Immature natural killer cell (primary cell): ENCODE results near the gene PHLDB2. TPM values are rescaled to one million over a fixed set of nuclear protein-coding genes. Genes with fewer than 3 reads are reported as not detected.

Experiments
- DNase-seq, 3 donors: peaks; one replicate each; pipeline ENCODE4 v3.0.0; 2022; ENCODE audit warnings: mixed read lengths in 1 of 3
- H3K27ac Mint-ChIP-seq, 6 donors: one replicate each; pipeline ENCODE4 v1.8.0; 2020; ENCODE audit warnings: mixed read lengths in 6 of 6, mild to moderate bottlenecking in 5 of 6, inconsistent platforms in 4 of 6, moderate library complexity in 3 of 6
- H3K27me3 Mint-ChIP-seq, 3 donors: one replicate each; pipeline ENCODE4 v1.8.0; 2020 to 2021; ENCODE audit warnings: low read depth in 3 of 3, mild to moderate bottlenecking in 3 of 3, mixed read lengths in 3 of 3, moderate library complexity in 3 of 3, inconsistent platforms in 1 of 3
- H3K36me3 Mint-ChIP-seq, 3 donors: one replicate each; pipeline ENCODE4 v1.8.0; 2020; ENCODE audit warnings: mixed read lengths in 3 of 3, inconsistent platforms in 2 of 3, mild to moderate bottlenecking in 2 of 3
- H3K4me1 Mint-ChIP-seq, 2 donors: one replicate each; pipeline ENCODE4 v1.8.0; 2020; ENCODE audit warnings: inconsistent platforms in 2 of 2, mild to moderate bottlenecking in 2 of 2, mixed read lengths in 2 of 2, moderate library complexity in 1 of 2
- H3K4me3 Mint-ChIP-seq, 5 donors: one replicate each; pipeline ENCODE4 v1.8.0; 2020; ENCODE audit warnings: mild to moderate bottlenecking in 5 of 5, mixed read lengths in 5 of 5, inconsistent platforms in 3 of 5, moderate library complexity in 3 of 5
- H3K9me3 Mint-ChIP-seq, 6 donors: one replicate each; pipeline ENCODE4 v1.8.0; 2020; ENCODE audit warnings: mild to moderate bottlenecking in 6 of 6, mixed read lengths in 6 of 6, inconsistent platforms in 4 of 6, moderate library complexity in 3 of 6
- polyA plus RNA-seq, 3 donors: library from polyadenylated mRNA; unstranded; fragments of 300-500 nt; fragmentation: Illumina TruSeq; gene quantifications; one replicate each; pipeline ENCODE4 v1.2.3, GENCODE V29; 2021

The PHLDB2 gene
- polyA plus RNA-seq, 3 donors from 2014 or later = 8.2 to 24.8 (median 11.2) TPM

DNA sequence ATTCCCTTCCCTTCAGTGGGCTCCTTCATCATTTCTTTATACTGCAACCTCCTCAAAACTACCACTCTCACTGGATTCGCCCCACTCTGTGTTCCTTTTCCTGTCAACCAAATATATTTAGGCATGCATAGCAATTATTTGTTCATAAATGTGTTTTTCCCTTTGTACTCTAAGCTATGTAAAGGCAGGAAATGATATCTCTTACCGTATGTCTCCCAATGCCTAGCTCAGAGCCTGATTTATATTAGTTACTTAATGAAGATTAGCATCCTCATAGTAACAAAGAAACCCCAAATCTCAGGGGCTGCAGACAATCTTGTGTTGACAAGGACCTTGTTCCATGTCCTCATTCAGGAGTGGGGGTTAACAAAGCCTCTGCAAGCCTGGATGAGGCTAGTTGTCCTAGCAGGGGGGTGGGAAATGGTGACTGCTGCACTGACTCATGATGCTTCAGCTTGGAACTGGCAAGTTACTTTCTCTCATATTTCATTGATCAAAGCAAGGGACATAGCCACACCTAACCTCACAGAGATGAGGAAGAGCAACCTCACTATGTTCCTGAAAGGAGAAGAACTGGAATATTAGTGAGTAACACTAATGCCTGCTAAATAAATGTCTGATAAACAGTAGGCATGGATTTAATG is 15.2 kb downstream of the PHLDB2 start:
- Mint-ChIP-seq H3K27ac (peak overlapping the region in 1 of 6 donors; percentile 21), H3K4me1 (peaks cover 44 to 56% of the 10 kb centered on the region in 2 donors)

DNA sequence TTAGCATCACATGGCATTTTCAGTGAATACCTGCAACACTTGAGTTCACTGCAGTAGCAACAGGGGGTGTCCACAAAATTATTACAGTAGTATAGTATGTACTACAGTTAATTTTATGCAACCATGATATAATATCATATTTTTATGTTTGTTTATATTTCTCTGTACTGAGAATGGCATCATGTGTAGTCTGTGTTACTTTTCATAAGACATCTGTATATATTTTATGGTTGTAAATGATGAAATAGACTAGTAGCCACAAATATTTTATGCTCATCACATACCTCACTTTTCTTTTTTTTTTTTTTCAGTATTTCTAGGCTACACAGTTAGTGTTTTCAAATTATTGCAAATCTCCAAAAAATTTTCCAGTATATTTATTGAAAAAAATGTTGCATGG is 22.4 kb downstream of the PHLDB2 start:
- Mint-ChIP-seq H3K4me1 (peaks cover 57 to 60% of the 10 kb centered on the region in 2 donors), H3K27me3 (no peaks in the 10 kb centered on the region), H3K27ac (no peak overlapping the region), H3K36me3 (peaks cover 8 to 20% (median 16%) of the 10 kb centered on the region in 3 donors), H3K9me3 (no peaks in the 10 kb centered on the region), H3K4me3 (no peak overlapping the region)
- DNase-seq = no peak

More for the DNA sequence above, 15.2 kb downstream of the PHLDB2 start:
- Mint-ChIP-seq H3K9me3 (no peaks in the 10 kb centered on the region), H3K4me3 (no peak overlapping the region), H3K36me3 (peaks cover 2 to 11% (median 10%) of the 10 kb centered on the region in 3 donors), H3K27me3 (peaks cover 0 to 2% (median 0%) of the 10 kb centered on the region in 3 donors)
- DNase-seq = no peak

DNA sequence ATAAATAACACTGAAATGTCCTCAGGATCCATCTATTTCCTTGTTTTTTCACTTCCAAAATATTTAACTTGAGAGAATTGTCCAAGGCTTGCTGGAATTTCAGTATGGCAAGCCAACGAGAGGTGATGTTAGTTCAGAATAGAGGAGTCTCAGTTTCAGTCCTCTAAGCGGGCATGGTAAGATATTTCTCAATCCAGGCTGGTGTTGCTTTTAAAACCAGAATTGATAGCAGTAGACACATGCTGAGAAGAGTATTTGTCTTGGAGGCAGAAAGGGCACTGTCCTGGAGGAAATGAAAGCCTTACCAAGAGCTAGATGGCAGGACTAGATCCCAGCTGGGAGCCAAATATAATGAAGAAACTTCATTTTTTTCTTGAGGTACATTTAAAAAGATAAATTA is 23.1 kb downstream of the PHLDB2 start:
- no peaks in the 10 kb centered on the region for H3K27me3 Mint-ChIP-seq
- no peak for DNase-seq
- H3K4me3 Mint-ChIP-seq = no peak overlapping the region
- no peaks in the 10 kb centered on the region for H3K9me3 Mint-ChIP-seq
- H3K27ac Mint-ChIP-seq = peak overlapping the region in 3 of 6 donors; percentile 17 to 62 (median 61)
- H3K4me1 Mint-ChIP-seq = peaks cover 56 to 62% of the 10 kb centered on the region in 2 donors
- H3K36me3 Mint-ChIP-seq = peaks cover 8 to 27% (median 22%) of the 10 kb centered on the region in 3 donors

DNA sequence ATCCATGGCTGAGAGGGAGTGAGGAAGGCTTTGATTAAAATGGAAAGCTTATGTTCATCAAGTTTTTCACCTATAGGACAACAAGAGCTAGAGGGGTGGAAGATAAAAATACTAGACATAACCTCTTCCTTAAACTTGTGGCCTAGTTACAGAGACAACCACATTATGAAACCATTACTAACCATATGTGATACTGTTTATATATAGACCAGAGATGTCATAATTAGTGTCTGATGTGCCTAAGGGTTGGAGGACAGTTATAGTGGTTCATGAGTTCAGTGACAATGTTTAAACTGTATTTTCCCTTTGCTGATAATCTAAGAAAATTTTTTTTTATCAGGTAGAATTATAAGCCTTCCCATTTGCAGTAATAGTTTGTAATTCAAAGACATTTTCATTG is 23.7 kb downstream of the PHLDB2 start:
- Mint-ChIP-seq H3K4me1 (peaks cover 51 to 62% of the 10 kb centered on the region in 2 donors), H3K27me3 (no peaks in the 10 kb centered on the region), H3K36me3 (peaks cover 8 to 29% (median 27%) of the 10 kb centered on the region in 3 donors), H3K27ac (peak overlapping the region; percentile 5 to 64 (median 54)), H3K9me3 (no peaks in the 10 kb centered on the region), H3K4me3 (peak overlapping the region in 1 of 5 donors; percentile 4)
- DNase-seq = no peak

DNA sequence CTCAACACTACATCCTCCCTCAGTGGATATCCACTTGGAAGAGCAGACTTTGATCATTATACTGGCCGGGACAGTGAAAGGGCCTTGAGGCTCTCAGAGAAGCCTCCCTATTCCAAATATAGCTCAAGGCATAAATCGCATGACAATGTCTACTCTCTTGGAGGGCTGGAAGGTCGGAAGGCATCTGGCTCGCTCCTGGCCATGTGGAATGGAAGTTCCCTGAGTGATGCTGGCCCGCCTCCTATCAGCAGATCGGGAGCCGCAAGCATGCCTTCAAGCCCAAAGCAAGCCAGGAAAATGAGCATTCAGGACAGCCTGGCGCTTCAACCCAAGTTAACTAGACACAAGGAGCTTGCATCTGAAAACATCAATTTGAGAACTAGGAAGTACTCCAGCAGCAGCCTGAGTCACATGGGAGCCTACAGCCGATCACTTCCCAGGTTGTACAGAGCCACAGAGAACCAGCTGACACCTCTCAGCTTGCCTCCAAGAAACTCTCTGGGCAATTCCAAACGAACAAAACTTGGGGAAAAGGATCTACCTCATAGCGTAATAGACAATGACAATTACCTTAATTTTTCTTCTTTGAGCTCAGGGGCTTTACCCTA is 25.4 kb downstream of the PHLDB2 start:
- H3K36me3 Mint-ChIP-seq = peaks cover 13 to 29% (median 28%) of the 10 kb centered on the region in 3 donors
- no peaks in the 10 kb centered on the region for H3K9me3 Mint-ChIP-seq
- no peaks in the 10 kb centered on the region for H3K27me3 Mint-ChIP-seq
- H3K27ac Mint-ChIP-seq = no peak overlapping the region
- peaks cover 42 to 61% of the 10 kb centered on the region in 2 donors for H3K4me1 Mint-ChIP-seq
- no peak for DNase-seq
- no peak overlapping the region for H3K4me3 Mint-ChIP-seq

DNA sequence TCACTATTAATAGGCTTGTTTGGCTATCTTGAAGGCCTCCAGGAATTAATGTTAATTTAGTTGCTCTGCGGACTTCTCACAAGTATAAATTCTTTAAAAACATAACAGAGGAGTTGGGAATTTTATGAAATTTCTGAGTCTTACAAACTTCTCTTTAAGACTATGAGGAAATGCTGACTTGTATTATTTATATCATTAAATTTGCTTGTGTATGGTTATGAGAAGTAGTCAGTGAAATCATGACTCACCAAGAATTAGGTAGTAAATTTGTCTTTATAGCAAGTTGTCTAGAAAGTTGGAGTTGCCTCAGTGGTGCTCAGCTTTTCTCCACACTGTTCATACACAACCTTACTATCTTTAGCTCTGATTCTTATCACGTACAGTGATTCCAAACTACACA is 26.5 kb downstream of the PHLDB2 start:
- no peaks in the 10 kb centered on the region for H3K9me3 Mint-ChIP-seq
- no peak overlapping the region for H3K27ac Mint-ChIP-seq
- H3K4me1 Mint-ChIP-seq = peaks cover 47 to 65% of the 10 kb centered on the region in 2 donors
- H3K36me3 Mint-ChIP-seq = peaks cover 17 to 34% (median 32%) of the 10 kb centered on the region in 3 donors
- no peak for DNase-seq
- H3K4me3 Mint-ChIP-seq = no peak overlapping the region
- H3K27me3 Mint-ChIP-seq = no peaks in the 10 kb centered on the region

DNA sequence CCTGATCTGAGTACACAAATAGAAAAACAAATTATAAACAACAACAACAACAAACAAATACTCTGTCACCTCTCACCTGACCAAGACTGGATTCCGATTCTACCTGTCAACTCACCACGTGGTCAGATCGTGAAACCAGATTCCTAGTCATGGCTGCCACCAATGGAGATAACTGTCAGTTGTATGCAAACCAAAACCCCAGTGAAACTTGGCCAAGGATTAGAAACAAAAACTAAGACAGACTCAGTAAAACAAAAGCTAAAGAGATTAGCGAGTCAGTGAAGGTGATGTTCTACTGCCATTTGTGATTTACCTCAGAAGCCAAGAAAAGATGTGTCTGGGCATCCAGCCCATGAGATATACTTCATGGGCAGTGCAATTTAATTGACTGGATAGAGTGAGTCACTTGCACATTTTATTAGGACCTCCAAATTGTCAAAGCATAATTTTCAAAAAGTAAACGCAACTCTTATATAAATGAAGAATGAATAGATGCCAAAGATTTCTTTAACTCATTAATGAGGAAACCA is 31.1 kb downstream of the PHLDB2 start:
- Mint-ChIP-seq H3K27ac (peak overlapping the region in 4 of 6 donors; percentile 4 to 83 (median 68)), H3K9me3 (no peaks in the 10 kb centered on the region), H3K4me1 (peaks cover 20 to 36% of the 10 kb centered on the region in 2 donors), H3K4me3 (peak overlapping the region in 1 of 5 donors; percentile 22), H3K36me3 (peaks cover 9 to 23% (median 18%) of the 10 kb centered on the region in 3 donors), H3K27me3 (no peaks in the 10 kb centered on the region)
- no peak for DNase-seq

DNA sequence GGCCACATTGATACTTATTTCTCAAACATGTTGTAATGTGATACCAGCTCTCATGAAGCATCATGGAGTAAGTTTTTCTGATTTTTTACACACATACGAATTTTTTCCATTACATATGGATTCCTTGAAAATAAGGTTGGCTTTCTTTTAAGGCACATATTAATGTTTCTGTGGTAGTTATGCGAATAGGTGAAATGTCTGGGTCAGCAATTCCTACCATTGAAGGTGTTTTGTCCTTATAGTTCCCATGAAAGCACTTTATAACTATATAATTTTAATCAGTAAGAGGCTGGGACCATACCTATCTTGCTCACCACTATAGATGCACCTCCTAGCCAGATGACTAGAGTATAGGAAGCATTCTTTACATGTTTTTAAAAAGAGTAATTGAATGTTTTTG is 33.0 kb downstream of the PHLDB2 start:
- H3K9me3 Mint-ChIP-seq = no peaks in the 10 kb centered on the region
- H3K27me3 Mint-ChIP-seq = no peaks in the 10 kb centered on the region
- H3K36me3 Mint-ChIP-seq = peaks cover 9 to 12% (median 9%) of the 10 kb centered on the region in 3 donors
- no peak overlapping the region for H3K4me3 Mint-ChIP-seq
- H3K4me1 Mint-ChIP-seq = peaks cover 20 to 34% of the 10 kb centered on the region in 2 donors
- no peak overlapping the region for H3K27ac Mint-ChIP-seq
- no peak for DNase-seq

DNA sequence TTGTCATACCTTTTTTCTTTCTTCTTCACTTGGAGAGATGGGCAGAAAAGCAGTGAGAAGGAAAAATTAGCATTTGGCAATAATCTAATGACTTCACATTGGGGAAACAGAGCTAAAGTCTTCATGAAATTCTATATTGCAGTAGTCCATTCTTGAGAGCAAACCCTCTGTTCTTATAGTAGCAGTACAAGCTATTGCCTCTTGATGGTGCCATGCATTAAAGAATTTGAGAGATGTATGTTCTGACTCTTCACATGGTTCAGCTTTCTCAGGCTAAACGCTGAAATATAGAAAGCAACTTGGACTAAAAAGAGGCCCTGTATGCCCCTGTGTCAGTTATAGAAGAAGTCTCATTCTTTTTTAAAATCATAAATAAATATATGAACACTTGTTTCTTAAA is 36.0 kb downstream of the PHLDB2 start:
- peaks cover 3 to 11% (median 5%) of the 10 kb centered on the region in 3 donors for H3K36me3 Mint-ChIP-seq
- H3K27me3 Mint-ChIP-seq = no peaks in the 10 kb centered on the region
- no peak overlapping the region for H3K4me3 Mint-ChIP-seq
- H3K4me1 Mint-ChIP-seq = peaks cover 27 to 39% of the 10 kb centered on the region in 2 donors
- H3K9me3 Mint-ChIP-seq = no peaks in the 10 kb centered on the region
- no peak overlapping the region for H3K27ac Mint-ChIP-seq
- no peak for DNase-seq

DNA sequence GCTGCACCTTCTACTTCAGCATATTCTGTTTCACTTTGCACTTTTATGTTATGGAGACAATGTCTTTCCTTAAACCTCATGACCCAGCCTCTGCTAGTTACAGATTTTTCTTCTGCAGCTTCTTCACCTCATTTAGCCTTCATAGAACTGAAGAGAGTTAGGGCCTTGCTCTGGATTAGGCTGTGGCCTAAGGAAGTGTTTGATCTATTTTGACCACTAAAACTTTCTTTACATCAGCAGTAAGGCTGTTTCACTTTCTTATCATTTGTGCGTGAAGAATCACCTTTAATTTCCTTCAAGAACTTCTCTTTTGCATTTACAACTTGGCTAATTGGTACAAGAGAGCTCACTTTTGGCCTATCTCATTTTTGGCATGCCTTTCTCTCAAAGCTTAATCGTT is 40.9 kb downstream of the PHLDB2 start:
- Mint-ChIP-seq H3K9me3 (no peaks in the 10 kb centered on the region), H3K4me1 (peaks cover 29 to 47% of the 10 kb centered on the region in 2 donors), H3K27ac (peak overlapping the region in 2 of 6 donors; percentile 8 to 72), H3K27me3 (no peaks in the 10 kb centered on the region), H3K36me3 (peaks cover 0 to 14% (median 9%) of the 10 kb centered on the region in 3 donors), H3K4me3 (no peak overlapping the region)
- no peak for DNase-seq

DNA sequence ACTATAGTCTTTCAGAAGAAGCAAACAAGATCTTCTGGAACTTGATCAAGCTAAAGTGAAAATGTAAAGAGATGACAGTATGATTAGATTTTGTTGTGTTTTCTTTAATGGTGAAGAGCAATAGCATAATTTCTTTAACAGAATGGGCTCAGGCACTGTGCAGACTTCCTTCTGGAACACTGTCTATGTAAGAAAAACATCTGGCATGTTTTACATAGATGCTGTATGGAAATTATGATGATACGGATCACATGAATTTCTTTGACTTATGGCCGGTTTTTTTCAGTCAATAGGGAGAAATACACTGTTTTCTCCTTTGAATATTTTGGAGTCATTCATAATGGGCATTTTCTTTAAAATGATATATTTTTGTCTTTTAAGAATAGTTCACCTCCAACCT is 42.6 kb downstream of the PHLDB2 start:
- Mint-ChIP-seq H3K9me3 (no peaks in the 10 kb centered on the region), H3K27me3 (no peaks in the 10 kb centered on the region), H3K36me3 (peaks cover 0 to 14% (median 9%) of the 10 kb centered on the region in 3 donors), H3K4me1 (peaks cover 29 to 54% of the 10 kb centered on the region in 2 donors), H3K4me3 (no peak overlapping the region), H3K27ac (no peak overlapping the region)
- DNase-seq = no peak

DNA sequence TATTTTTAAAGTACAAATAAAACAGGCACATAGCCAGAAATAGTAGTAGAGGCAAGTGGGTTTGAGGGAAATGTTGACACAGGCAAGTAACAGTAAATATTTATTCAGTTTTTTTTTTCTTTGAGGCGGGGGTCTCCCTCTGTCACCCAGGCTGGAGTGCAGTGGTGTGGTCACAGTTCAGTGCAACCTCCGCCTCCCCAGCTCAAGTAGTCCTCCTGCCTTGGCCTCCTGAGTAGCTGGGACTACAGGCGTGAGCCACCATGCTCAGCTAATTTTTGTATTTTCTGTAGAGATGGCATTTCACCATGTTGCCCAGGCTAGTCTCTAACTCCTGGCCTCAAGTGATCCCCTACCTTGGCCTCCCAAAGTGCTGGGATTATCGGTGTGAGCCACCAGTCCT is 43.5 kb downstream of the PHLDB2 start:
- H3K36me3 Mint-ChIP-seq = peaks cover 0 to 14% (median 9%) of the 10 kb centered on the region in 3 donors
- no peaks in the 10 kb centered on the region for H3K9me3 Mint-ChIP-seq
- no peak overlapping the region for H3K4me3 Mint-ChIP-seq
- H3K27me3 Mint-ChIP-seq = no peaks in the 10 kb centered on the region
- H3K27ac Mint-ChIP-seq = no peak overlapping the region
- no peak for DNase-seq
- H3K4me1 Mint-ChIP-seq = peaks cover 27 to 51% of the 10 kb centered on the region in 2 donors

DNA sequence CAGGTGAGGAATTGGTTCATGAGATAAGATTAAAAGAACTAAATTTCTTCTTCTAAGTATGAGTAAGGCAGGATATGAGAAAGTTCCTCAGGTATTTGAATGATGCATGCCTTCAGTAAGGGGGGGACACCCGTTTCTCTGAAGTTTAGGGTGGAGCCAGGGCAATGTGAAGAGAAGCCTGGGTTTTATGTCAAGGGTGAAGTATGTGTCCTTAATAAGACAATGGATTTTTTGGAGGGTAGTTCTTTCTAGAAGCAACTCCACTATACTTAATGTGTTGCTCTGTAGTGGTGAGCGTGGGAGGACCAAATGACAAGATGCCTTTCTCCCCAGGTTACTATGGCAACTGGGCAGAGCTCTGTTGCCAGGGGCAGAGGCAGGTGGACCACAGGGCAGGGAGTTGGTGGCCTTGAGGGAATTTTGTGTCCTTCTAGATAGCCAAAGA is 44.0 kb downstream of the PHLDB2 start:
- H3K27ac Mint-ChIP-seq = peak overlapping the region in 1 of 6 donors; percentile 42
- DNase-seq = no peak
- H3K9me3 Mint-ChIP-seq = no peaks in the 10 kb centered on the region
- no peaks in the 10 kb centered on the region for H3K27me3 Mint-ChIP-seq
- peaks cover 3 to 14% (median 9%) of the 10 kb centered on the region in 3 donors for H3K36me3 Mint-ChIP-seq
- H3K4me3 Mint-ChIP-seq = no peak overlapping the region
- H3K4me1 Mint-ChIP-seq = peaks cover 23 to 45% of the 10 kb centered on the region in 2 donors
